Inferior parietal cortex (tissue), 1 donor: ENCODE data around the gene SLC10A6.

Experiments
- DNase-seq: peaks from one replicate; pipeline ENCODE4 v3.0.0-alpha.2; 2016; ENCODE audit errors: extremely low spot score

SLC10A6 gene

DNA sequence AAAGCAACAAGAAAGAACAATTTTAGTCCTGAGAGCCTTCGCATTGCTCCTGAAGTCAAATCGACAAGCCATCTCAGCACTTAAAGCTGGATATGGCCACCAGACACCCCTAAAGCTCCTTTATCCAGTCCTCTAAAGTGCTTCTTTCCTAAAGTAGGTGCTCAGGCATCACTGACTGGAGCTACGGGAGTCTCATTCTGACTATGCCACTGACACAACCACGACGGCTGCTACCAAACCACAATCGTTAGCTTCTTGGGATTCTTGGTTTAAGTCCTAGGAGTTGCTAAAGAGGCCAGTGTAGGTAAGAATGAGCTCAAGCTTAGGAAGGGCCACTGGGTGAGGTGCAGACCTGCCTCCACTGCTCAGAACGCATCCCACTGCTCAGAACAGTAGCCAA is 1.0 kb downstream of the SLC10A6 start:
- DNase-seq, result no peak

DNA sequence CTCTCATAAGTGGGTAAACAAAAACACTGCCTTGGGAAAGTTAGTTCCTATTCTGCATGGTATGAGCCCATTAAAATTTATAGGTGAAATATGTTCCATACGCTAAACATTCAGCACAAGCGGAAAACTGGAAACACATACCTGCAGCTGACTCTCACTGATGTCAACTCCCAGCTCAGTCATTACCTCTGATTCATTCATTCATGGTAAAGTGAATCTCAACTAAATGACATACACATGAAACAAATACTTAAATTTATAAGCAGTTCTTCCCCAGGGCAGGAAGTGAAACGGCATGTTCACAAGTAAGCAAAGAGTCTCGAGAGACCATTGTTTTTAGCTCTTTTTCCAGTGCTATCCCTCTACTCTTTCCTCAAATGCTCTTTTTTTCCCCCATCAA is 1.6 kb downstream of the SLC10A6 start:
- no peak for DNase-seq

DNA sequence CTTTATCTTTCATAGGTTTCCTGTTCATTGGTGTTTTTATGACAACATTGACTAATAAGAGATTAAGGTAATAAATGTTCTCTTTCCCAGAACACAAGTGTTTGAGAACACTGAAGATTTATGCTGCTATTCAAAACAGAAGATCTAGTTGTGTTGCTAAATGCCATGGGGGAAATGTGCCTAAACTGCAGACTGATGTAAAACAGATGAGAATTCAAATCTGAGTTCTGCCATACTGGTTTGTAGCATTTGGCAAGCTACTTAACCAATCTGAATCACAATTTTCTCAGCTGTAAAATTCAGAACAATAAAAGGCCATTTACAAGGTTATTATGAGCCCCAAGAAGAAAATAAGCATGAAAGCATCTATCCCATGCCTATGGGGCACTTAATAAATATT is 2.3 kb downstream of the SLC10A6 start:
- DNase-seq, result no peak

DNA sequence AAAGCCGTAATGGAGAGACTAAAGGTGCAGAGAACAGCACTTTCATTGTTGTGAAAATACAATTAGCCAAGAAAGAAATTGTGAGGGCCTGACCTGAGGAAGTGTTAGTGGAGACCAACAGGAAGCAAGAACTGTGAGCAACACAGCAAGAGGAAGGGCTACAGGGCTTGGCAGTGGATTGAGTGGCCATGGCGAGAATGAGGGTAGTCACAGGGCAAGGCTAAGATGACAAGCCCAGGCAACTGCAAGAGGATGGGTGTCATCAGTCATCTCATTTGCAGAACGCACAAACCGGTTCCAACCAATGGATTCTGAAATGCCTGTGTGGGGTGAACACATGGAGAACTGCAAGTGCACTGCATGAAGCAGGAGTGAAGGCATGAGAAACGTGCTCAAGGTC is 3.6 kb downstream of the SLC10A6 start:
- no peak for DNase-seq

DNA sequence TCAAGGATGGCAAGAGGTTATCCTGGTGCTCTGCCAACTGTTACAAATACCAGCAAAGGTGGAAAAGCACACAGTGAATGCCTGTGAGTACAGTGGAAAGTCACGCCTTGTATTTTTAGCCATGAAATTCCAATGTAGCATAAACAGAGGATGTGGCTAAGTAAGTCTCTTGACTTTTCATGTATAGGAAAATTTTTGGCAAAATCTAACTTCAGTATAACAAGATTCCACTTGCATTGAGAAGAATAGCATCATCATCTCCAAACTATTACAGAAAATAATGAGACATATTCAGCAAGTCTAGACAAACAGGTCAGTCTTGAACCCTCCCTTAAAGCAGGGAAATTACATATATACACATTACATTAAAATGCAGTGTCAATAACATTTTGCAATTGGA is 7.9 kb downstream of the SLC10A6 start:
- DNase-seq, result no peak

- DNase-seq, result no peak
Measured at GRCh38 chr4:86840858-86841257, 8.3 kb downstream of the SLC10A6 start.

DNA sequence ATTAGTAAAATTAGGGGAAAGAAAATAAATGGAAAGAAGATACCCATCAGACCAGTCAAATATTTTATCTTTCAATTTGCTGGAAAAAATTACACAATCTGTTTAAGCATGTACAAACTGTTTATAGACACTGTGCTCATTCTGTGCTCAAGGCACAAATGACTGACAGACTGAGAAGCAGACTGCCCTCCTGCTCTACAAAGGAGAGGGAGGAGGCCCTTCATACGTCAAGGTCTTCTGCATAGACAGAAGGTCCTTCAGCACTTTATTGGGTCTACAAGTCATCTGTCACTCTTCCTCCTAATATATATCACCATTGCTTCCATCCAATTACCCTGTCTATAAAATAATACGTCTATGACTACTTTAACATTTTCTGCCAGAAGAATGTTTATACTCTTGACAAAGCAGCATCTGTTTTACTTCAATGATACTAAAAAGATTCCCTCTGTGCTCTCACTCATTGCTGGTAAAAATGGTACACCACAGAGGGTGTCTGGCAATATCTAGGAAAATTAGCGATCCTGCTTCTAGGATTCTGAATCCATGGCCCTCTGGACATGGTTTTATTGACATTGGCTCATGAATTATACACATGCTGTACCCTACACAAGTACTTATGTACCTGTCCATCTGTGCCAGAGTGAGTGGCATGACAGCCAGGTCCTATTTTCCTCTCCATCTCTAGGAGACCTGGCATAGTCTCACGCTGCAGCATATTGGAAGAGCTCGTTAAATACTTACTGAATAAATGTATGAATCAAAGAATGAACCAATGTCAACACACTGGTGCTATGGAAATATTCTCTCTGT is 11.3 kb downstream of the SLC10A6 start:
- DNase-seq, result no peak

DNA sequence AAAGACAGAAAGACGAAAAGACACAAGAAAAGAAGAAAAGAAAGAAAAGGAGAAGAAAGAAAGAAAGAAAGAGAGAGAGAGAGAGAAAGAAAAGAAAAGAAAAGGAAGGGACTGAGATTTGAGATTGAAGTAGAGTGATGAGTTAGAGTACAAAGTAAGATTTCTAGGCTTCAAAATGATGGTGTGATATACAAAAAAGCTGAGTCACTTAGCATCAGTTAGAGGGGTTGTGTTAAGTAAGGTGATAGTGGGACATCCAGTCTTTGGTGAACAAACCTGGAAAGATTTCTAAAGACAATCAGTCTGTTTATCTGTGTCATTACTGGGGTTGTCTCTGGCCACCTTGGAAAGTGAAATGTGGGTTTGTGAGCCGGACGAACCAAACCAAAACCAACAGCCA is 13.5 kb downstream of the SLC10A6 start:
- DNase-seq, result no peak

DNA sequence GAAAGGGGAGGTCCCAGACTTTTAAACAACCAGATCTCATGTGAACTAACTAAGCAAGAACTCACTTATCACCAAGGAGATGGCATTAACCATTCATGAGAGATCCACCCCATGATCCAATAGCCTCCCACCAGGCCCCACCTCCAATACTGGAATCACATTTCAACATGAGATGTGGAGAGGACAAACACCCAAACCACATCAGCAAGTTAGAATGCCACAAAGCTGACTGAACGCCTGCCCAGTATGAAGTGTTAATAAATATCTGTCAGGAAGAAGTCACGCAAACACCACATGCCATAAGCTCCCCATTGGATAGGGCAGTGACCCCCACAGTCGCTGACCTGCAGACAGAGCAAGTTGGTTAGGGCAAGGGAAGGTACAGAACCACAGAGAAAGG is 14.3 kb downstream of the SLC10A6 start:
- DNase-seq, result no peak

GRCh38 chr4:86833615-86834014 is 15.6 kb downstream of the SLC10A6 start:
- no peak for DNase-seq

DNA sequence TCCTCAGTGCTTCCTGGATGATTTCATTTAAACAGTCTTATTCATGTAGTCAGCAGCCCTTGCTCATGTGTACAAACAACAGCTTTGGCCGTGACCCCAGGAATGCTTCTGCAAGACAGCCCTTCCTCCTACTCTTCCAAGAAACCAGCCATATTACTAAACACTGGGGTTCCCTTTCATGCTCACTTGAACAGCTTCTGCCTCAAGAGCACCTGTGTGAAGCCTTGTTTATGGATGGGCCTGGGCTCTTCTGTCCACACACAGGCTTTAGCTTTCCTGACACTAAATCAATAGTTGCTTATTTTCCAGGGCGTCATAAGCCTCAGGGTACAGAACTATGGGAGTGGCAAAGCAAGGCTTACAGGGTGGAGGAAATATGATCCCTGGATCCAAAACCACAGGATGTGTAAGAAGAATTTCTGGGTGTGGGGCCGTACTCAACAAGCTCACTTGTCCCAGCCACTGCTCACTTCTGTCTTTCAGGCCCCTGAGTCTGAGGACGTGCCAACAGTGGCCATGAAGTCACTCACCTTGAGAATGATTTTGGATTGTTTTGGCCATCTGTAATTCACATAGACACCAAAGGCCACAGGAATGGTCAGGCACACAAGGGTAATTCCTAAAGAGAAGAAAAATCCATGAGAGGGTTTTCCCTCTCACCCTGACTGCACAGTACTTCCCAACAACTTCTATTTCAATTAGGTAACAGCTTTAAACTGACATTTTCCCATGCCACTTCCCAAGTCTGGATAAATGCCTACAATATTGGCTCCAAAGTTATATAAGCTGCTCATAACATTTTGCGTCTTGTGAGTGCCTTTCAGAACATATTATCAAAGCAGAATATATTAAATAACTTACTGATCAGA is 17.7 kb downstream of the SLC10A6 start:
- DNase-seq, result no peak

GRCh38 chr4:86825511-86825910 is 23.7 kb downstream of the SLC10A6 start:
- DNase-seq, result no peak

- no peak for DNase-seq
Measured at GRCh38 chr4:86822136-86822535, 27.0 kb downstream of the SLC10A6 start.

DNA sequence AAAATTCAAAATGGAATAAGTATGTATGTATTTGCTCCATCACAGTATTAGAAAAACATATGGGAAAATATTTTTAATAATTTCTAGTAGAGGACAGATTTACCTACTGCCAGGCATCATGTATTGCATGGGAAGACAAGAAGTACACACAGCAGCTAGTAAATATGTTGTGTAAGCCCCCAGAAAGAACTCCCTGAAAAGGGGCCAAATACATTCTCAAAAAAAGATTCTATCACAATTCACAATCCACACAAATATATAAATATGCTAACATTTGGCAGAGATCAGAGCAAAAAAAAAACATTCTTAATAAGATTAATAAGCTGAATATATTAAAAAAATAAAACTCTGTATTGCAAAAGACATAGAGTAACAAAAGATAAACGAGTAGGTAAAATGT is 28.0 kb downstream of the SLC10A6 start:
- no peak for DNase-seq

GRCh38 chr4:86819561-86819960 is 29.6 kb downstream of the SLC10A6 start:
- no peak for DNase-seq

DNA sequence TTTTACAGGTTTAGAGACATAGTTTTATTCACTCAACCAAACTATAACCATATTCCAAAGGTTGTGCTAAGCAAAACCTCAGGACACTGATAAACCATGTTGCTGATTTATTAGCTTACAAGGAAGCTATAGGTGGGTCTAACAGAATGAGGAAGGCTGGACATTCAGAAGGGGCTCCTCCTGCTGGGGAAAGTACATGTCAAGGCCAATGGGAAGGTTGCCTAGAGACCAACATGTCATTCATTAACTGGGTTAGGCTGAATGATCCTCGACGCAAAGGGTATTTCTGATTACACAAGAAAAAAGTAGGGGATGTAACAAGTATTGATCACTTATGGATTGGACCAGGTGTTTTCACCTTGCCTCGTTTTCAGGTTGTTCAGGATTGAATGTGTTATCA is 30.3 kb downstream of the SLC10A6 start:
- DNase-seq, result no peak

DNA sequence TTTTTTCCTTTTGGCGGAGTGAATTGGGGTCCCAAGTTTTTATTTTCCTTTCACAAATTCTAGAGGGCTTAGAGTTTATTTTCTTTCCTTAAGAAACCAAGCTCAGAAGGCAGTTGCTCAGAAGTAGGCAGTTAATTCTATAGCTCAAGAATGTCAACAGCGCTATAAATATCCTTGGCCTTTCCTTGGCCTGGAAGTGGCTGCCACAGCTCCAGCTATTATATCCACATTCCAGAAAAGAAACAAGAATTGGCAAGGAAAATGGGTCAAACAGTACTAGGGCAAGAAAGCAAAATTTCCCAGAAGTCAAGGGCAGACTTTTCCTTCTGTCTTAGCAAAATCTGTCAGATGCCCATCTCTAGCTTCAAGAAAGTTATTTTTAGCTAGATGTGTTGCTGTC is 31.0 kb downstream of the SLC10A6 start:
- no peak for DNase-seq

GRCh38 chr4:86816501-86817273 is 32.5 kb downstream of the SLC10A6 start:
- peak; percentile 11 for DNase-seq

- DNase-seq, result no peak
Measured at GRCh38 chr4:86815653-86816052, 33.5 kb downstream of the SLC10A6 start.

GRCh38 chr4:86810847-86811246 is 38.3 kb downstream of the SLC10A6 start:
- no peak for DNase-seq

DNA sequence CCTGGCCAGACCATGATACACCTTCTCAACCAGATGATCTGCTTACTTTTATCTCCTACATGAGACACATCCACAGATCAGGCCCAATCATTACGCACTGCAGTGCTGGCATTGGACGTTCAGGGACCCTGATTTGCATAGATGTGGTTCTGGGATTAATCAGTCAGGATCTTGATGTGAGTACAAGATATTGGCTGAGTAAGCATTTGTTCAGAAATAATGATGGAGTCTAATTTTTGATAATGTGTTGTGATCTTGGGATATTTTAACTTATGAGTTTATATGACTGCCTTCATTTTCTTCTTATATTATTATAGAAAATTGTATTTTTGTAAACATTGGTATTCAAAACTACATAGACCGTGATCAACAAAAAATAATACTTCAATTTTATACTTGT is 39.4 kb downstream of the SLC10A6 start:
- no peak for DNase-seq

DNA sequence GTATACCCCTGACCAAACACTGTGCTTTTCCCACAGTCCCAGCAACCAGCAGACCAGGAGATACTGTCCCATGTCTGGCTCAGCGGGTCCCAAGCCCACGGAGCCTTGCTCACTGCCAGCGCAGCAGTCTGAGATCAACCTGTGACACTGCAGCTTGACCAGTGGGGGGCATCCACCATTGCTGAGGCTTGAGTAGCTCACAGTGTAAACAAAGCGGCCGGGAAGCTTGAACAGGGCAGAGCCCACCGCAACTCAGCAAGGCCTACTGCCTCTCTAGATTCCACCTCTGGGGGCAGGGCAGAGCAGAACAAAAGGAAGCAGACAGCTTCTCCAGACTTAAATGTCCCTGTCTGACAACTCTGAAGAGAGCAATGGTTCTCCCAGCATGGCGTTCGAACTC is 58.1 kb downstream of the SLC10A6 start:
- DNase-seq, result no peak
